GM21717 (cell line): ENCODE measurements around the gene XAB2.
"Not testable (repeated sequence)": the region's sequence is repeated elsewhere in the genome, so short reads cannot be mapped to it uniquely, and the experiment has no call there.

ENCODE experiments used
- ATAC-seq: cut with Tn5 transposase; IDR thresholded peaks from one replicate; pipeline ENCODE4 v1.9.1; 2021; ENCODE audit warnings: mild to moderate bottlenecking, moderate library complexity; ENCODE audit not compliant: unreplicated experiment

The XAB2 gene

DNA sequence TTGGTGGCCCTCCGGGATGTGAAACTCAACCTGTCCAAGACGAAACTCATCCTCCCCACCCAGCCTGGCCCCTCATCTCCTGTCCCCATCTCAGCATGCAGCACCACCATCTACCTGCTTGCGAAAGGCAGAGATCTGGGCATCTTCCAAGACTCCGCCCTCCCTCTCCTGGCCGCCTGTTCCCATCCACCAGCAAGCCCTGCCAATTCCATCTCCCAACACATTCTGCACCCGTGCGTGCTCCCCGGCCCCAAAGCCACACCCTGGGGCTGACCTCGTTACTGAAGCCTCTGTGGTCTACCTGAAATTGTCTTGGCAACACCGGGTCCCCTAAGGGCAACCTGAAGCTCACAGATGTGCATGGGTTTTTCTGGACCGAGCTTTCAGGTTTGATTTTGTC is 46.9 kb downstream of the XAB2 start:
- ATAC-seq, result no peak

DNA sequence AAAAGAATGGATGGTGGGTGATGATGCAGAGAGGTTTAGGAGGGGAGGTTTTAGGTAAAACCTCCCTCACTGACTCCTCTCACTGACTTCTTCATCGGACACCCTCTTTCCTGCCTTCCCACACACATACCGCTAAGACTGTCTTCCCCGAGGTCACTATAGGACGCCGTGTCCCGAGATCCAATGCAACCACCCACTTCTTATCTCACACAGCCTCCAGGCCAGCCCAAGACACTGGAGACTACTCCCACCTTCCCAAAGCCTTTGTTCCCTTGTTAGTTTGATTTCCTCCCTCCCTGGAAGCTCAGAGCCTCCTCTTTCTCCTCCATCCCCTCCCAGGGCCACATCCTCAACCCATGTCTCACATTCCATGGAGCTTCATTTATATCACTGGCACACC is 50.2 kb downstream of the XAB2 start:
- ATAC-seq, result no peak

DNA sequence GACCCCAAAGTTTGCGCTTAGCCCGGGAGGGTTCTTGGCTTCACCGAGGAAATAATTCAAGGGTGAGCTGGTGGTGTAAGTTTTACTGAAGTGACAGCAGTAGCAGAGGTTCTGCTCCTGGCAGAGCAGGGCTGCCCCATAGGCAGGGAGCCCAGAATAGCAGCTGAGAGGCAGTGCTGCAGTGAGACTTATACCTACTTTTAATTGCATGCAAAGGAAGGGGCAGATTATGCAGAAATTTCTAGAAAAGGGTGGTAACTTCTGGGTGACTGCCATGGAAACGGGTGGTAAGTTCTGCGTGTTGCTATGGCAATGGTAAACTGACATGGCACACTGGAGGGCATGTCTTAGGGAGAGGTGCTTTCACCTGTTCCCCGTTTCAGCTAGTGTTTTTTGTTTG is 51.2 kb downstream of the XAB2 start:
- ATAC-seq, result no peak

DNA sequence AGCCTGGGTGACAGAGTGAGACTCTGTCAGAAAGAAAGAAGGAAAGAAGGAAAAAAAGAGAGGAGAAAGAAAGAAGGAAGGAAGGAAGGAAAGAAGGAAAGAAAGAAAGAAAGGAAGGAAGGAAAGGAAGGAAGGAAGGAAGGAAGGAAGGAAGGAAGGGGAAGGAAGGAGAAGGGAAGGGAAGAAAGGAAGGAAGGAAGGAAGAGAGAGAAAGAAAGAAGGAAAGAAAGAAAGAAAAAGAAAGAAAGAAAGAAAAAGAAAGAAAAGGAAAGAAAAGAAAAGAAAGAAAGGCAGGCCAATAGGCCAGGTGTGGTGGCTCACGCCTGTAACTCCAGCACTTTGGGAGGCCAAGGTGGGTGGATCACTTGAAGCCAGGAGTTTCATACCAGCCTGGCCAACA is 51.9 kb downstream of the XAB2 start:
- ATAC-seq, result not testable (repeated sequence)

DNA sequence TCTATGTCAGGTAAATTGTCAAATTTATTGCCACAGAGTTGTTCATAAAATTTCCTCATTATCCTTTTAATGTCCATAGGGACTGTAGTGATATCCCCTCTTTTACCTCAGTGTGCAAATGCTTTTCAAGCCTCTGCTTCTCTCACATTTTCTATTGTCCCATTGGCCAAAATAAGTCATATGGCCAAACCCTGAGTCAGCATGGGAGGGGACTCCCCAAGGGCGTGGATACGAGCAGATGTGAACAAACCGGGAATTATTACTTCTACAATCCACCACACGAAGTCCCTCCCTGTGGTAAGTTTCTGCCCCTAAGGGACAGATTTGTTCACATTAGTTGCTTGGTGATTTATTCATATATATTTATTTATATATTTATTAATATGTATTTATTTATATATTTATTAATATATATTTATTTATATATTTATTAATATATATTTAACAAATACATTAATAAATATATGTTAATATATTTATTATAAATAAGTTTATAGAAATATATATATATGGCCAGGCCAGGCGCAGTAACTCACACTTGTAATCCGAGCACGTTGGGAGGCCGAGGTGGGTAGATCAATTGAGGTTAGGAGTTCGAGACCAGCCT is 53.8 kb downstream of the XAB2 start:
- ATAC-seq, result no peak

DNA sequence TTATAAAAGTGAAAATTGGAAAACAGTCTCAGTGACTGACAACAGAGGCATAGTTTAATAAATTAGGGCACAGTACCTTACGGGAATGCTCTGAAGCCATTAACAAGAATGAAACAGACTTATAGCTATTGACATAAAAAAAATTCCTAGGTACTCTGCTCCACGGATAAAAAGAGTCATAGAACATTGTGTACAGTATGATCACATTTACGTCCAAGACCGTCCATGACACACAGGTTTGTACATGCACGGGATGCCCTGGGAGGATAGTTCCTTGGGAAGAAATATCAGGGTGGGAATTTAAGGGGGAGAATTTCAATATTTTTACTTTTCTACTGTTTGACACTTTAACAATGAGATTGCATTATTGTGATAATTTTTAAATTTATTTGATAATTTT is 58.6 kb downstream of the XAB2 start:
- no peak for ATAC-seq
